Measurements from ENCODE around the gene RHOA.

DNA sequence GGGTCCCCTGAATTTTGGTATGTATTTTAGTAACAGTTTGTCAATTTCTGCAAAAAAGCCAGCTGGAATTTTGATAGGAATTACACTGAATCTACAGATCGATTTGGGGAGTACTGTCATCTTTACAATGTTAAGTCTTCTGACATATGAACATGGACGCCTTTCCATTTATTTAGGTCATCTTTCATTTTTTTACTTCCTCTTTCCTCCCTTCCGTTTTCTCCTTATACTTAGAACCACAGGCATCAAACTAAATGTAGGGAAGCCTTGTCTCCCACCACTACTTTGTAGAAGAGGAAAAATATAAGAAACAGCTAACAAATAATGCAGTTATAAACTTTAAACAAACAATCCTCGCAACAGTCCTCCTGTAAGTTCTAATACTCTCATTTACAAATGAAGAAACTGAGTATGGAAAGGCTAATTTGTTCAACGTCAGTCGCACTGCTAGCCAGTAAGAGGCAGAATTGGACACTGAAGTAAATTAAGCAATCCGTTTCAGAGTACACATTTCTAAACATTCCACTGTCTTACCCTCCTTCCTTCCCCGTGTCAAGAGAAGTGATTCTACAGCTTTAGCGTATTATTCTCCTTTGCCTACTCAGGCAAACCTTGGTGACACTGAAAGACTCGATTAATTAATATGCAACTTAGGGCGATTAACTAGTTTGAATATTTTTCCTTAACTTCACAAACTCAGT is 25.6 kb downstream of the RHOA start:
- no peak for TF ChIP-seq CTCF (IDR thresholded peaks at IDR 0.05)
- no peak for TF ChIP-seq EP300 (IDR thresholded peaks at IDR 0.05)
- TF ChIP-seq POLR2A (IDR thresholded peaks at IDR 0.05), result no peak
